ENCODE results near the gene TSPAN6.

TSPAN6 gene

DNA sequence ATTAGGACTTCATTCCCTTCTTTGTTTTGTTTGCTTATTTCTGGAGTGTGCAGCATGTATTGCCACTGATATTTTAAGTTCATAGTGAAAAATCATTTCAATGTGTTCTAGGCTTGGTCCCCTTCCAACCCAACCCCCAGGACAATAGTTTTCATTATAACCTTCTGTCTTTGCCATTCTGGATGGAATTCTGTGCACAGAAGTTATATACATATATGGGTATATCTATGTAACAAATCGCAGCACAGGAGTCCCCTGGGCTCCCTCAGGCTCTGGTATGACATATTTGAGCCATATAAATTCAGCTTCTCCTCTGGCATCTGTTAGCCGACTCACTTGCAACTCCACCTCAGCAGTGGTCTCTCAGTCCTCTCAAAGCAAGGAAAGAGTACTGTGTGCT is 52.0 kb downstream of the TSPAN6 start, which contains the start of gene TNMD:
Gene TNMD, plus strand, starts transcription at position 326 of the 400 bp plus-strand sequence. CDS start 83 bp downstream, outside the sequence.
- no peak for DNase-seq (ENCODE audit: low read depth)

Data from HS-5 (cell line).